GM12878 (cell line): ENCODE data around the gene GUCY2F. TPM values are rescaled to one million over a fixed set of nuclear protein-coding genes. Genes with fewer than 3 reads are reported as not detected.

Experiments used
- ATAC-seq: fragments of 200-7000 bp; cut with Tn5 transposase; 3 replicates; pipeline ENCODE4 v1.9.1; 2020; ENCODE audit warnings: mild to moderate bottlenecking, moderate library complexity
- BruUV-seq: library from RNA; stranded (reverse); fragments of 400-500 nt; replicated peaks from 2 replicates; lab custom pipeline; 2021; lab: Mats Ljungman, UMichigan
- CTCF ChIA-PET: fragments of 300-600 bp; sonication (Branson Sonifier 250); formaldehyde crosslinking; extraction: SDS; loops from one replicate; lab custom pipeline; 2021; ENCODE audit warnings: inconsistent platforms; lab: Yijun Ruan, JAX
- POLR2A ChIA-PET: fragments of 350-600 bp; formaldehyde crosslinking; extraction: SDS; loops from one replicate; lab custom pipeline; 2021; ENCODE audit warnings: inconsistent platforms; lab: Charles Lee
- RAD21 ChIA-PET: fragments of 300-600 bp; sonication (Branson Sonifier 250); formaldehyde crosslinking; loops from one replicate; lab custom pipeline; 2023; ENCODE audit warnings: antibody characterized with exemption; ENCODE audit not compliant: unreplicated experiment; lab: Charles Lee
- SMC1A ChIA-PET: fragments of 300-600 bp; sonication (Branson Sonifier 250); formaldehyde crosslinking; loops from one replicate; lab custom pipeline; 2023; ENCODE audit not compliant: unreplicated experiment, uncharacterized antibody; lab: Charles Lee
- DNase-seq: peaks from one replicate; pipeline ENCODE4 v3.0.0-alpha.2; 2011; ENCODE audit warnings: low read depth, low spot score
- FAIRE-seq: peaks from 3 replicates; lab custom pipeline; 2011; peaks lifted over from hg19 to GRCh38; lab: Jason Lieb, UNC
- H2AFZ ChIP-seq: 2 replicates; pipeline ENCODE4 v1.6.0; 2011; ENCODE audit warnings: low read depth, low read length, control low read depth; ENCODE audit not compliant: control insufficient read depth
- H3K27ac ChIP-seq: 2 replicates; pipeline ENCODE4 v1.5.1; 2011; ENCODE audit warnings: control low read depth; ENCODE audit not compliant: control insufficient read depth, insufficient read depth
- H3K27me3 ChIP-seq, 2 experiments: replicated peaks in 1 of 2; 2 replicates each; pipeline versions ENCODE4 v1.6.0 to v1.6.1; 2011; ENCODE audit warnings: low read length in 1 of 2; ENCODE audit not compliant: control insufficient read depth in 2 of 2, insufficient read depth in 2 of 2
- H3K36me3 ChIP-seq, 2 experiments: 2 replicates each; pipeline ENCODE4 v1.5.1; 2011; ENCODE audit warnings: low read length in 1 of 2; ENCODE audit not compliant: control insufficient read depth in 2 of 2, insufficient read depth in 2 of 2
- H3K4me1 ChIP-seq: 2 replicates; pipeline ENCODE4 v1.6.1; 2011; ENCODE audit warnings: mild to moderate bottlenecking, low read length, moderate library complexity, mixed read lengths; ENCODE audit not compliant: control insufficient read depth, insufficient read depth
- H3K4me2 ChIP-seq: 2 replicates; pipeline ENCODE4 v1.6.0; 2011; ENCODE audit warnings: control low read depth; ENCODE audit not compliant: control insufficient read depth, insufficient read depth
- H3K4me3 ChIP-seq: fragments of 200-600 bp; sonication (generic); 2 replicates; pipeline ENCODE4 v1.5.1; 2016
- H3K79me2 ChIP-seq: 2 replicates; pipeline ENCODE4 v1.6.0; 2011; ENCODE audit warnings: low read length; ENCODE audit not compliant: control insufficient read depth, insufficient read depth
- H3K9ac ChIP-seq: 2 replicates; pipeline ENCODE4 v1.8.0; 2011; ENCODE audit warnings: low read length, control low read depth, mixed read lengths; ENCODE audit not compliant: control insufficient read depth, insufficient read depth
- H3K9me3 ChIP-seq: replicated peaks from 3 replicates; pipeline ENCODE4 v1.5.1; 2011; ENCODE audit warnings: mild to moderate bottlenecking, low read length; ENCODE audit not compliant: control insufficient read depth, insufficient read depth
- H4K20me1 ChIP-seq: 2 replicates; pipeline ENCODE4 v1.6.0; 2011; ENCODE audit not compliant: control insufficient read depth, insufficient read depth
- CEBPB ChIP-seq, 2 experiments: fragments of 150-350 bp in 1 of 2; IDR thresholded peaks; 2 replicates each; pipeline ENCODE4 v1.6.1; 2012 to 2014; ENCODE audit warnings: low read depth in 2 of 2, low read length in 2 of 2, borderline replicate concordance in 1 of 2, inconsistent platforms in 1 of 2
- FOXK2 ChIP-seq: fragments of 450-650 bp; IDR thresholded peaks from 2 replicates; pipeline ENCODE4 v1.6.1; 2017; ENCODE audit warnings: mild to moderate bottlenecking, moderate library complexity
- HCFC1 ChIP-seq: fragments of 150-350 bp; IDR thresholded peaks from 2 replicates; pipeline ENCODE4 v1.6.1; 2014; ENCODE audit warnings: low read length
- HDAC2 ChIP-seq: fragments of 200-600 bp; sonication (generic); IDR thresholded peaks from 2 replicates; pipeline ENCODE4 v1.6.1; 2017
- KAT2A ChIP-seq: conservative IDR thresholded peaks from 2 replicates; pipeline ENCODE4 v1.6.1; 2011; ENCODE audit warnings: low read depth, low read length; ENCODE audit not compliant: control insufficient read depth
- SMC3 ChIP-seq: IDR thresholded peaks from 2 replicates; pipeline ENCODE4 v1.6.1; 2011; ENCODE audit warnings: low read length, improper control_type of control experiment, borderline replicate concordance
- SP1 ChIP-seq: IDR thresholded peaks from one replicate; pipeline ENCODE4 v1.6.1; 2011; ENCODE audit warnings: low read depth, low read length
- WGBS: methylation state at CpG from one replicate; pipeline ENCODE4 v1.1.6; 2016; ENCODE audit warnings: low lambda C conversion rate; ENCODE audit not compliant: insufficient replicate concordance, insufficient coverage; ENCODE audit errors: missing lambda C conversion rate; 5-methylcytosine and 5-hydroxymethylcytosine counted together
- in situ Hi-C: fragments of 300-500 bp; cut with MboI; formaldehyde crosslinking; loops from 9 replicates; pipeline ENCODE4 v1.14.3; 2018; ENCODE audit warnings: mixed read lengths
- intact Hi-C: fragments of 100-400 bp; cut with micrococcal nuclease; formaldehyde crosslinking; loops from one replicate; pipeline ENCODE4 v1.14.2; 2022; ENCODE audit not compliant: unreplicated experiment
- polyA plus RNA-seq, 11 experiments: library from polyadenylated mRNA; depleted of rRNA in 4 of 11; unstranded in 6 of 11; stranded (reverse) in 5 of 11; fragments of >200 nt; fragmentation: Nextera tagmentation in 4 of 11; fragmentation: Illumina TruSeq in 1 of 11; extraction: Ambion mirVana in 4 of 11; extraction: Trizol in 1 of 11; gene quantifications; 1 replicate in 1 of 11; 2 replicates in 10 of 11; pipeline versions ENCODE4 v1.2.1 to v1.2.3, GENCODE V29; 2011 to 2016; ENCODE audit warnings: inconsistent platforms in 2 of 11, missing spikeins in 2 of 11, low read depth in 1 of 11
- total RNA-seq, 4 experiments: library from RNA; depleted of rRNA in 3 of 4; stranded (reverse); fragments of >200 nt in 3 of 4; fragmentation: Illumina TruSeq in 1 of 4; extraction: Trizol in 1 of 4; gene quantifications; 2 replicates each; pipeline versions ENCODE4 v1.2.1 to v1.2.3, GENCODE V29; 2013 to 2021
- TF ChIP-seq, protein P1 (sequence below): fragments of 450-650 bp; IDR thresholded peaks from 2 replicates; pipeline ENCODE4 v1.6.1; 2018; ENCODE audit warnings: mild to moderate bottlenecking, low read depth, moderate library complexity; ENCODE audit not compliant: partially characterized antibody
- TF ChIP-seq, protein P2 (sequence below): IDR thresholded peaks from 2 replicates; pipeline ENCODE4 v1.6.1; 2011; ENCODE audit warnings: mild to moderate bottlenecking, low read depth, low read length, moderate library complexity; ENCODE audit not compliant: insufficient replicate concordance

The GUCY2F gene
- total and polyA plus RNA-seq, 10 of the 15 experiments (the other 5 are each of a cell fraction or from before 2014, with no cell fraction given) = not detected

DNA sequence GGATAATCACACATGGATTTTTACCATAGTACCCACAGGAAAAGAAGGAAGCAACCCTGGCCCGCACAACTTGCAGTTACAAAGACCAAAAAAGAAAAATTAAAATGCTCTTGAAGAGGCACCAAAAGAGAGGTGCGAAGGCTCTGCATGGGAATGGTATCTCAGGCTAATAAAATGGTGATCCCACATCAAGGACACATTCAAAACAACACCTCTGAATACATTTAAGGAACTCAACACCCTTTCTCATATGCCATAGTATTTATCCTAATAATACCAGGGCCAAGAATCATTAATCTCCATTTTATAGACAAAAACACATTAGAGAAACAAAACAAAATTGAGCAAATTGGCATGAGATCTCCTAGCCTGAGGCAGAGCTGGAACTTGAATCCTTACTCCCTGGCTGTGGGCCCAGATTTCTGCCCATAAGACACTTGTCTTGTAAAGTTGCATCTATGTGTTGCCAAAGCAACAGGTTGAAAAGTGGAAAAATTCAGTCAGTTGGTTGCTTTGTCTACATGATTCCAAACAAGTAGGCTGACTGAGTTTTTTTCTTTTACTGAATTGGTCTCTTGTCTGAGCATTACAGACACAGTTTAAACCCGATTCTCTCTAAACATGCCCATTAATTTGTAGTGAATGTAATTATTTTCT is 33.5 kb downstream of the GUCY2F start (continued):
- TF ChIP-seq, protein P1, sequence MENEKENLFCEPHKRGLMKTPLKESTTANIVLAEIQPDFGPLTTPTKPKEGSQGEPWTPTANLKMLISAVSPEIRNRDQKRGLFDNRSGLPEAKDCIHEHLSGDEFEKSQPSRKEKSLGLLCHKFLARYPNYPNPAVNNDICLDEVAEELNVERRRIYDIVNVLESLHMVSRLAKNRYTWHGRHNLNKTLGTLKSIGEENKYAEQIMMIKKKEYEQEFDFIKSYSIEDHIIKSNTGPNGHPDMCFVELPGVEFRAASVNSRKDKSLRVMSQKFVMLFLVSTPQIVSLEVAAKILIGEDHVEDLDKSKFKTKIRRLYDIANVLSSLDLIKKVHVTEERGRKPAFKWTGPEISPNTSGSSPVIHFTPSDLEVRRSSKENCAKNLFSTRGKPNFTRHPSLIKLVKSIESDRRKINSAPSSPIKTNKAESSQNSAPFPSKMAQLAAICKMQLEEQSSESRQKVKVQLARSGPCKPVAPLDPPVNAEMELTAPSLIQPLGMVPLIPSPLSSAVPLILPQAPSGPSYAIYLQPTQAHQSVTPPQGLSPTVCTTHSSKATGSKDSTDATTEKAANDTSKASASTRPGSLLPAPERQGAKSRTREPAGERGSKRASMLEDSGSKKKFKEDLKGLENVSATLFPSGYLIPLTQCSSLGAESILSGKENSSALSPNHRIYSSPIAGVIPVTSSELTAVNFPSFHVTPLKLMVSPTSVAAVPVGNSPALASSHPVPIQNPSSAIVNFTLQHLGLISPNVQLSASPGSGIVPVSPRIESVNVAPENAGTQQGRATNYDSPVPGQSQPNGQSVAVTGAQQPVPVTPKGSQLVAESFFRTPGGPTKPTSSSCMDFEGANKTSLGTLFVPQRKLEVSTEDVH = no peak
- TF ChIP-seq HDAC2 (no peak), SP1 (no peak), HCFC1 (no peak), SMC3 (no peak), CEBPB (IDR thresholded peaks at IDR 0.05; ENCODE audit: borderline replicate concordance in 1 of 2, low read depth in 2 of 2, low read length in 2 of 2) (no peak), KAT2A (no peak)
- TF ChIP-seq, protein P2, sequence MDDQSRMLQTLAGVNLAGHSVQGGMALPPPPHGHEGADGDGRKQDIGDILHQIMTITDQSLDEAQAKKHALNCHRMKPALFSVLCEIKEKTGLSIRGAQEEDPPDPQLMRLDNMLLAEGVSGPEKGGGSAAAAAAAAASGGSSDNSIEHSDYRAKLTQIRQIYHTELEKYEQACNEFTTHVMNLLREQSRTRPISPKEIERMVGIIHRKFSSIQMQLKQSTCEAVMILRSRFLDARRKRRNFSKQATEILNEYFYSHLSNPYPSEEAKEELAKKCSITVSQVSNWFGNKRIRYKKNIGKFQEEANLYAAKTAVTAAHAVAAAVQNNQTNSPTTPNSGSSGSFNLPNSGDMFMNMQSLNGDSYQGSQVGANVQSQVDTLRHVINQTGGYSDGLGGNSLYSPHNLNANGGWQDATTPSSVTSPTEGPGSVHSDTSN = no peak
- TF ChIP-seq, all 136 proteins: peak for 0

DNA sequence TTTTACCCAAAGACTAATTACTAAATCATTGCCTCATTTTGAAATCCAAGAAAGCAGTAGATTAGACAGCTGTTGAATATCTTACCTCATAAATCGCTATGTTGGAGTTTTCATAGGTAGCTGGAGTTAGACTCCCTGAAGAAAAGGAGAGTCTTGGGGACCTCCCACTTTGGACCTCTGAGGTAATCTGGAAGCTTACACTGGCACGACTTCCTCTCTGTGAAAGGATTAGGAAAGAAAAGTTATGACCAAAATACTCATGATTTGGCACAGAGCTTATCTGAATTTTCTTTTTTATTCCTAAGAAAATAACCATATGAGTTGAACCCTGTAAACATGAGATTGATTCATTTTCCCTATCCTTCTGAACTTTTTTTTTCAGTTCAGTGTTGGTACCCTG is 40.6 kb downstream of the GUCY2F start:
- Histone ChIP-seq H3K4me3 (no peak overlapping the region), H3K79me2 (no peaks in the 10 kb centered on the region), H3K9me3 (no peaks in the 10 kb centered on the region), H3K4me2 (no peak overlapping the region), H3K36me3 (no peaks in the 10 kb centered on the region), H3K4me1 (no peaks in the 10 kb centered on the region), H3K27ac (no peak overlapping the region), H3K27me3 (no peaks in the 10 kb centered on the region), H3K9ac (no peak overlapping the region), H2AFZ (no peak overlapping the region), H4K20me1 (no peaks in the 10 kb centered on the region)
- ChIA-PET RAD21 (no interaction called here), POLR2A (no interaction called here), SMC1A (no interaction called here), CTCF (no interaction called here)
- FAIRE-seq = no peak
- ATAC-seq = no peak
- no peak for DNase-seq
- WGBS = 32% methylated on average over 2 of the region's 2 CpGs
- no peak for TF ChIP-seq FOXK2
- in situ Hi-C loops (no loop called here), intact Hi-C loops (no loop called here)
- BruUV-seq = no TSS peak
